HEK293 (cell line): Measurements from ENCODE around the gene CPXM2.

Experiments used
- CTCF ChIA-PET: fragments of 350-600 bp; formaldehyde crosslinking; extraction: SDS; loops from one replicate; lab custom pipeline; 2021; ENCODE audit warnings: antibody characterized with exemption; lab: Yijun Ruan, JAX
- POLR2A ChIA-PET: fragments of 300-600 bp; formaldehyde crosslinking; extraction: SDS; loops from one replicate; lab custom pipeline; 2020; ENCODE audit warnings: antibody characterized with exemption, inconsistent platforms; lab: Yijun Ruan, JAX
- H3K27ac ChIP-seq: fragments of 200-500 bp; sonication (Bioruptor generic); 2 replicates; pipeline ENCODE4 v1.5.1; 2014; ENCODE audit warnings: low read depth, low read length, control low read depth, inconsistent platforms; ENCODE audit errors: extremely low read depth
- H3K36me3 ChIP-seq, 2 experiments: fragments of 200-500 bp in 1 of 2; sonication (Bioruptor generic) in 1 of 2; 1 replicate in 1 of 2; 2 replicates in 1 of 2; pipeline ENCODE4 v1.5.1; 2014 to 2017; ENCODE audit warnings: inconsistent platforms in 2 of 2, low read length in 2 of 2; ENCODE audit not compliant: control insufficient read depth in 2 of 2, insufficient read depth in 1 of 2
- H3K4me1 ChIP-seq: fragments of 200-500 bp; sonication (Bioruptor generic); 2 replicates; pipeline ENCODE4 v1.5.1; 2014; ENCODE audit warnings: mild to moderate bottlenecking, low read length, inconsistent platforms; ENCODE audit not compliant: control insufficient read depth, insufficient read depth
- H3K4me3 ChIP-seq: 2 replicates; pipeline ENCODE4 v1.5.1; 2011; ENCODE audit warnings: low read depth, mild to moderate bottlenecking, control low read depth, low read length, moderate library complexity
- H3K9me3 ChIP-seq: fragments of 200-500 bp; sonication (Bioruptor generic); 2 replicates; pipeline ENCODE4 v1.5.1; 2014; ENCODE audit warnings: low read depth, low read length, inconsistent platforms; ENCODE audit not compliant: control insufficient read depth, insufficient read depth
- ELK4 ChIP-seq: IDR thresholded peaks from 2 replicates; pipeline ENCODE4 v1.6.1; 2011; ENCODE audit warnings: mild to moderate bottlenecking, low read depth, low read length, borderline replicate concordance
- INSM2 ChIP-seq: fragments of 450-650 bp; formaldehyde crosslinking; IDR thresholded peaks from 2 replicates; pipeline ENCODE4 v1.5.1; 2016; ENCODE audit warnings: missing biosample characterization, missing genetic modification characterization
- MEIS1 ChIP-seq: sonication (generic); formaldehyde crosslinking; IDR thresholded peaks from 2 replicates; pipeline ENCODE4 v1.8.1; 2022; ENCODE audit warnings: missing genetic modification reagents, mild to moderate bottlenecking, borderline replicate concordance
- ZNF148 ChIP-seq: fragments of 450-650 bp; formaldehyde crosslinking; IDR thresholded peaks from 2 replicates; pipeline ENCODE4 v1.5.0; 2017; ENCODE audit warnings: missing biosample characterization, missing genetic modification characterization, borderline replicate concordance
- ZNF221 ChIP-seq: fragments of 450-650 bp; formaldehyde crosslinking; IDR thresholded peaks from 2 replicates; pipeline ENCODE4 v1.5.1; 2017; ENCODE audit warnings: missing biosample characterization, missing genetic modification characterization, borderline replicate concordance
- ZNF280D ChIP-seq: fragments of 450-650 bp; formaldehyde crosslinking; IDR thresholded peaks from 2 replicates; pipeline ENCODE4 v1.5.1; 2016; ENCODE audit warnings: missing biosample characterization, missing genetic modification characterization
- ZNF292 ChIP-seq: fragments of 450-650 bp; formaldehyde crosslinking; IDR thresholded peaks from 2 replicates; pipeline ENCODE4 v1.5.1; 2016; ENCODE audit warnings: low read depth, missing biosample characterization, missing genetic modification characterization, borderline replicate concordance
- ZNF391 ChIP-seq: fragments of 450-650 bp; formaldehyde crosslinking; IDR thresholded peaks from 2 replicates; pipeline ENCODE4 v1.5.1; 2016; ENCODE audit warnings: low read depth, missing biosample characterization, missing genetic modification characterization, borderline replicate concordance
- ZSCAN30 ChIP-seq: fragments of 450-650 bp; IDR thresholded peaks from 2 replicates; pipeline ENCODE4 v1.5.1; 2018; ENCODE audit warnings: missing biosample characterization, mild to moderate bottlenecking, missing genetic modification characterization, moderate library complexity
- TF ChIP-seq, protein P1 (sequence below): fragments of 450-650 bp; formaldehyde crosslinking; IDR thresholded peaks from 2 replicates; pipeline ENCODE4 v1.5.1; 2017; ENCODE audit warnings: missing biosample characterization, mild to moderate bottlenecking, missing genetic modification characterization, moderate library complexity
- TF ChIP-seq, protein P2 (sequence below): fragments of 450-650 bp; formaldehyde crosslinking; IDR thresholded peaks from 2 replicates; pipeline ENCODE4 v1.5.1; 2016; ENCODE audit warnings: missing biosample characterization, missing genetic modification characterization
- TF ChIP-seq, protein P3 (sequence below): fragments of 450-650 bp; formaldehyde crosslinking; IDR thresholded peaks from 2 replicates; pipeline ENCODE4 v1.5.1; 2016; ENCODE audit warnings: missing biosample characterization, missing genetic modification characterization

The CPXM2 gene

DNA sequence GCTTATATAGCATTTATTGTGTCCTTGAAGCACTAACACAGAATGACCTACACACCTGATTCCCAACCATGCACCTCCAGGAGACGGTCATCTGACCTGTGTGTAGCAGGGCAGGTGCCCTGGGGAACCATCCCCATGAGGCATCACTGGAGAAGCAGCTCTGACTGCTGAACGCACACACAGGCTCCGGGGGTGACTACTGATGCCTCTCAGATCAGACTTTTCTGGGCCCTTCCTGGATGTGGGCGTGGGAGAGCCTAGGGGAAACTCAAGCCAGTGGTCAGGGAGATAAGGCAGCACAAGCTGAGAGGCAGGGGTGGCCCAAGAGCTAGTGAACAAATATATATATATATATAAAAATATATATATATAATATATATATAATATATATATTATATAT is 37.6 kb downstream of the CPXM2 start:
- POLR2A ChIA-PET = no interaction called here
- no peak overlapping the region for H3K4me3 ChIP-seq

DNA sequence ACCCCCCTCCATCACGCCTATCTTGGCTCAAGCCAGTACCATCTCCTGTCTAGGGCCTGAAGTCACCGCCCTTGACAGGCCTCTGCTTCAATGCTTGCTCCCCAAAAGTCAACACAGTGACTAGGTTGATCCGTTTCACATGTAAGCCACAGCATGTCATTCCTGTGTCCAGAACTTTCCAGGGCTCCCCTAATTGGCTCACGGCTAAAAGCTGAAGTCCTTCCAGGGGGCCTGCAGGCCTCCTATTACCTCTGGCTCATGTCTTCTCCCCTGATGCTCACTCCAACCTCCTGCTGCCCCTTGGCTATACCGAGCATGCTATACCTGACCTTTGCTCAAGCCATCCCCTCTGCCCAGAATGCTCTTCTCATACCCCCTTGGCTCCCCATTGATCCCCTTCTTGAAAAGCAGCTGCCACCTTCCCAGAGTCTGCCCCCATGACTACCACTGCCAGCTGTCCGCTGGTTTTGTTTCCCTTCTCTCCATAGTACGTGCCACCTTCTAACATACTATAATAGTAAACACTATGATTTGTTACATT is 39.1 kb downstream of the CPXM2 start:
- ChIA-PET CTCF (no interaction called here), POLR2A (no interaction called here)
- Histone ChIP-seq H3K4me3 (no peak overlapping the region), H3K27ac (no peak overlapping the region), H3K4me1 (peaks cover 6% of the 10 kb centered on the region), H3K9me3 (no peaks in the 10 kb centered on the region), H3K36me3 (no peaks in the 10 kb centered on the region)
- no peak for TF ChIP-seq ELK4
- TF ChIP-seq, protein P1, sequence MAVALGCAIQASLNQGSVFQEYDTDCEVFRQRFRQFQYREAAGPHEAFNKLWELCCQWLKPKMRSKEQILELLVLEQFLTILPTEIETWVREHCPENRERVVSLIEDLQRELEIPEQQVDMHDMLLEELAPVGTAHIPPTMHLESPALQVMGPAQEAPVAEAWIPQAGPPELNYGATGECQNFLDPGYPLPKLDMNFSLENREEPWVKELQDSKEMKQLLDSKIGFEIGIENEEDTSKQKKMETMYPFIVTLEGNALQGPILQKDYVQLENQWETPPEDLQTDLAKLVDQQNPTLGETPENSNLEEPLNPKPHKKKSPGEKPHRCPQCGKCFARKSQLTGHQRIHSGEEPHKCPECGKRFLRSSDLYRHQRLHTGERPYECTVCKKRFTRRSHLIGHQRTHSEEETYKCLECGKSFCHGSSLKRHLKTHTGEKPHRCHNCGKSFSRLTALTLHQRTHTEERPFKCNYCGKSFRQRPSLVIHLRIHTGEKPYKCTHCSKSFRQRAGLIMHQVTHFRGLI = no peak
- TF ChIP-seq, protein P2, sequence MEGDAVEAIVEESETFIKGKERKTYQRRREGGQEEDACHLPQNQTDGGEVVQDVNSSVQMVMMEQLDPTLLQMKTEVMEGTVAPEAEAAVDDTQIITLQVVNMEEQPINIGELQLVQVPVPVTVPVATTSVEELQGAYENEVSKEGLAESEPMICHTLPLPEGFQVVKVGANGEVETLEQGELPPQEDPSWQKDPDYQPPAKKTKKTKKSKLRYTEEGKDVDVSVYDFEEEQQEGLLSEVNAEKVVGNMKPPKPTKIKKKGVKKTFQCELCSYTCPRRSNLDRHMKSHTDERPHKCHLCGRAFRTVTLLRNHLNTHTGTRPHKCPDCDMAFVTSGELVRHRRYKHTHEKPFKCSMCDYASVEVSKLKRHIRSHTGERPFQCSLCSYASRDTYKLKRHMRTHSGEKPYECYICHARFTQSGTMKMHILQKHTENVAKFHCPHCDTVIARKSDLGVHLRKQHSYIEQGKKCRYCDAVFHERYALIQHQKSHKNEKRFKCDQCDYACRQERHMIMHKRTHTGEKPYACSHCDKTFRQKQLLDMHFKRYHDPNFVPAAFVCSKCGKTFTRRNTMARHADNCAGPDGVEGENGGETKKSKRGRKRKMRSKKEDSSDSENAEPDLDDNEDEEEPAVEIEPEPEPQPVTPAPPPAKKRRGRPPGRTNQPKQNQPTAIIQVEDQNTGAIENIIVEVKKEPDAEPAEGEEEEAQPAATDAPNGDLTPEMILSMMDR (tag by site-specific recombination) = no peak

More for the DNA sequence above, 37.6 kb downstream of the CPXM2 start:
- TF ChIP-seq MEIS1 (CRISPR knock-in tag) (no peak), ZNF391 (tag by site-specific recombination) (no peak), ZNF292 (no peak), ZNF221 (tag by site-specific recombination) (no peak), ZNF280D (tag by site-specific recombination) (no peak), ZNF148 (tag by site-specific recombination) (no peak), INSM2 (no peak), ZSCAN30 (no peak)
- TF ChIP-seq, protein P3, sequence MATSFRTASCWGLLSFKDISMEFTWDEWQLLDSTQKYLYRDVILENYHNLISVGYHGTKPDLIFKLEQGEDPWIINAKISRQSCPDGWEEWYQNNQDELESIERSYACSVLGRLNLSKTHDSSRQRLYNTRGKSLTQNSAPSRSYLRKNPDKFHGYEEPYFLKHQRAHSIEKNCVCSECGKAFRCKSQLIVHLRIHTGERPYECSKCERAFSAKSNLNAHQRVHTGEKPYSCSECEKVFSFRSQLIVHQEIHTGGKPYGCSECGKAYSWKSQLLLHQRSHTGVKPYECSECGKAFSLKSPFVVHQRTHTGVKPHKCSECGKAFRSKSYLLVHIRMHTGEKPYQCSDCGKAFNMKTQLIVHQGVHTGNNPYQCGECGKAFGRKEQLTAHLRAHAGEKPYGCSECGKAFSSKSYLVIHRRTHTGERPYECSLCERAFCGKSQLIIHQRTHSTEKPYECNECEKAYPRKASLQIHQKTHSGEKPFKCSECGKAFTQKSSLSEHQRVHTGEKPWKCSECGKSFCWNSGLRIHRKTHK = no peak
- CTCF ChIA-PET = interaction anchor here (0.6 kb wide), 2 partner anchors 13 to 112 kb away, joined by 3 read pairs; no protein-coding TSS in a partner anchor
- H3K9me3 ChIP-seq = no peaks in the 10 kb centered on the region
- no peak overlapping the region for H3K27ac ChIP-seq
- no peaks in the 10 kb centered on the region for H3K36me3 ChIP-seq
- no peaks in the 10 kb centered on the region; the same call in 1 of the 2 replicates for H3K4me1 ChIP-seq
